Measurements from ENCODE around the gene ATP9A.
"Not testable (repeated sequence)": the region's sequence is repeated elsewhere in the genome, so short reads cannot be mapped to it uniquely, and the experiment has no call there.

Gene ATP9A

GRCh38 chr20:51569815-51570738 lies 198.1 kb downstream of the ATP9A start:
- no peak for DNase-seq

- not testable (repeated sequence) for DNase-seq
These were observed 199.7 kb downstream of the ATP9A start for GRCh38 chr20:51568533-51568932.

GRCh38 chr20:51567622-51568021 lies 200.6 kb downstream of the ATP9A start:
- no peak for DNase-seq

- no peak for DNase-seq
These were observed 201.6 kb downstream of the ATP9A start for GRCh38 chr20:51566594-51566993.

- DNase-seq = no peak
These were observed 202.7 kb downstream of the ATP9A start for GRCh38 chr20:51565298-51566144.

- DNase-seq = no peak
These were observed 204.5 kb downstream of the ATP9A start for GRCh38 chr20:51563486-51564332.

GRCh38 chr20:51563174-51563485 lies 205.1 kb downstream of the ATP9A start:
- no peak for DNase-seq

- DNase-seq = no peak
These were observed 205.6 kb downstream of the ATP9A start for GRCh38 chr20:51562332-51563173.

- DNase-seq = no peak
These were observed 206.2 kb downstream of the ATP9A start for GRCh38 chr20:51562027-51562331.

- no peak for DNase-seq
These were observed 207.5 kb downstream of the ATP9A start for GRCh38 chr20:51560550-51561307.

- no peak for DNase-seq
These were observed 208.1 kb downstream of the ATP9A start for GRCh38 chr20:51560042-51560441.

- DNase-seq = no peak
These were observed 213.5 kb downstream of the ATP9A start for GRCh38 chr20:51554538-51555165.

- DNase-seq = no peak
These were observed 214.2 kb downstream of the ATP9A start for GRCh38 chr20:51553897-51554486.

GRCh38 chr20:51551186-51551585 lies 217.0 kb downstream of the ATP9A start:
- no peak for DNase-seq

- no peak for DNase-seq
These were observed 218.7 kb downstream of the ATP9A start for GRCh38 chr20:51549474-51549873.

GRCh38 chr20:51547951-51548350 lies 220.2 kb downstream of the ATP9A start:
- DNase-seq = no peak
